Activated effector memory CD4-positive, alpha-beta T cell treated with anti-CD3 and anti-CD28 coated beads, Interleukin-2, amount 50 U/mL, for 16 hours (primary cell): ENCODE data around the gene TAS1R3.
"Not testable (repeated sequence)": the region's sequence is repeated elsewhere in the genome, so short reads cannot be mapped to it uniquely, and the experiment has no call there.

Experiments
- DNase-seq: peaks from one replicate; pipeline ENCODE4 v3.0.0-alpha.2; 2020

TAS1R3 gene

DNA sequence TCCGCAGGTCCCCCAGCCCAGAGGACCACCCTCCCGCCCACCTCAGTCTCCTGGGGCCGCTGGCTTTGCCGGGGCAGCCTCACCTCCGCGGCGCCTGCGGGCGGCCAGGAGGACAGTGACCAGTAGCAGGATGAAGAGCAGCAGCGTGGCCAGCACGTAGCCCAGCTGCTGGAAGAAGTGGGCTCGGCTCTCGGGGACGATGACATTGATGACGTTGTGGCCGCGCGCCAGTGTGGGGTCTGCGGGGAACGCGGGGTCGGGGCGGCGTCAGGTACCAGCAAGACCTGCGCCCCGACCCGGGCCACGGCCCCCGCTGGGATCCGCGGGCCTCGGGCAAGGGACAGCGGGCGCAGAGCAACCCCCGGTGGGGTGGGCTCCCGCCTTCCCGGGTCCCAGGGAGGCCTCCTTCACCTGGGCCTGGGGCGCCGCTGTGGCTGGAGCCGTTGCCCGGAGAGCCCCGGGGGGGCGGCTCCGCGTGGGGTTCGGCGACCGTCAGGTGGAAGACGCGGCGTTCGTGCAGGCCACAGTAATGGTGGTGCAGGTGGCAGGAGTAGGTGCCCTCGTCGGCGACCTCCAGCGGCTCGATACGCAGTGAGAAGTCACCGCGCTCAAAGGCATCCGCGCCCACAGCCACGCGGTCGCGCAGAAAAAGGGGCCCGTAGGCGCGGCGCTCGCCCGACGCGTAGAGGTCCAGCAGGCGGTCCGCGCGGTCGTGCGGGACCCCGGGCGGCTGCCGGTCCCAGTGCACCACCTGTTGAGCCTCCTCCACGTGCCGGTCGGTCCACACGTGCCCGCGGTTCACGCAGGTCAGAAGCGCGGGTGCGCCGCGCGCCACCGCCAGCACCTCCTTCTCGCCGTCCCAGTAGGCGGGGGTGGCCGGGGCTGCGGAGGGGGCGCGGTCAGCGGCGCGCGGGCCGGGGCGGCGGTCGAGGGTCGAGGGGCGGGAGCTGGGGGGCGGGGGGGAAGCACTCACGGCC is 23.5 kb downstream of the TAS1R3 start:
- no peak for DNase-seq

DNA sequence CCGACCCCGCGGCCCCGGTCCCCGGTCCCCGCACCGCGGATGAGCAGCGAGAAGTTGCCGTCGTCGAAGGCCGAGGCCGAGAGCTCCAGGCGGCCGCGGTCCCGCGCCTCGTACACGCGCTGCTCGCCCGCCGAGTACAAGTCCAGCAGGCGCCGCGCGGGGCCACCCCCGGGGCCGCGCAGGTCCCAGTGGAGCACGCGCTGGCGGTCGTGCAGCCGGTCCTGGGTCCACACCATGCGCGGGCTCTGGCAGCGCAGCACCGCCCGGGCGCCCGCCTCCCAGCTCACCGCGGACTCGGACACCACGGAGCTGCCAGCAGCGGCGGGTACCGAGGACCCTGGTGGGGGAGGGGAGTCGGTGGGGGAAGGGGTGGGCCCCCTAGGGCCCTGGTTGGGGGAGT is 24.3 kb downstream of the TAS1R3 start:
- DNase-seq, result no peak

DNA sequence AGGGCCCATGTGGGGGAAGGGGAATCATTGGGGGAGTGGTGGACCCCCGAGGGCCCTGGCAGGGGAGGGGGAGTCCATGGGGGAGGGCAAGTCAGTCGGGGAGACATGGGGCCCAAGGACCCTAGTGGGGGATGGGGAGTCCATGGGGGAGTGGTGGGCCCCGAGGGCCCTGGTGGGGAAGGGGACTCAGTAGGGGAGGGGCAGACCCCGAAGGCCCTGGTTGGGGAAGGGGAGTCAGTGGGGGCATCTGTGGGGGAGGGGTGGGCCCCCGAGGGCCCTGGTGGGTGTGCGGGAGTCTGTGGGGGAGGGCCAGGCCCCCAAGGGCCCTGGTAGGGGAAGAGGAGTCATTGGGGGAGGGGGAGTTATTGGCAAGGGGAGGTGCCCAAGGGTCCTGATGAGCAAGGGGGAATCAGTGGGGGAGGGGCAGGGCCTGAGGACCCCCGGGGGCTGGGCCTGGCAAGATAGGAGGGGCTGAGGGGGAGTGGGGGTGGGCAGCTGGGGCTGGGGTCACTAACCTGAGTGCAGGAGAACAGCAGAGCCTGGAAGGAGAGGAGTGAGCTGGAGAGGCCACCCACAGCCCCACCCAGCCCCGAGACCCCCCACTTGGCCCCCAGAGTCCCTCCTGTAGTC is 25.2 kb downstream of the TAS1R3 start:
- DNase-seq, result no peak

DNA sequence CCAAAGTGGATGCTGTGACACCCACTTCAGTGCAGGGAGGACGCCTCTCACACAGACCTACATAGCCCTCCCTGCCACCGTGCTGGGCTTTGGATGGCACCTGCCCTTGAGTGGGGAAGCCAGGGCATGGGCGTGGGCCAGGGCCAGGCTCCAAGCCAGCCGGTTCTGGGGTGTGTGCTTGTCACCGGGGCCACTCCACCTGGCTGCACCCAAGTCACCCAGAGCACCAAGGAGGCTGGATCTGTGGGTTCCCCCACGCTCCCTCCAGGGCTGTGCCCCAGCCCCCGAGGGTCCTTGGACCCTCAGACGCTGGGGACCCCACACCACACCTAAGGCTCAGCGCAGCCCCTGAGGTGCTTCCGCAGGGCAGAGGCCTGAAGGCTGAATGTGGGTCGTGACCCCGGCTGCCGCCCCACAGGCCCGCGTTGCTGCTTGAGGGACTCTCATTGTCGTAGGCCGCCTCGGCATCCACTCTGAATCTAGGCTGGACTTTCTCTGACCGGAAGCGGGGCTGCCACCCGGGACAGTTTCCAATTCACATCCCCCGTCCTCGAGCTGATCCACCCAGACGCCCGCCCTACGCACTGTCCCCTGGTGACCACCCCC is 25.8 kb downstream of the TAS1R3 start:
- no peak for DNase-seq

DNA sequence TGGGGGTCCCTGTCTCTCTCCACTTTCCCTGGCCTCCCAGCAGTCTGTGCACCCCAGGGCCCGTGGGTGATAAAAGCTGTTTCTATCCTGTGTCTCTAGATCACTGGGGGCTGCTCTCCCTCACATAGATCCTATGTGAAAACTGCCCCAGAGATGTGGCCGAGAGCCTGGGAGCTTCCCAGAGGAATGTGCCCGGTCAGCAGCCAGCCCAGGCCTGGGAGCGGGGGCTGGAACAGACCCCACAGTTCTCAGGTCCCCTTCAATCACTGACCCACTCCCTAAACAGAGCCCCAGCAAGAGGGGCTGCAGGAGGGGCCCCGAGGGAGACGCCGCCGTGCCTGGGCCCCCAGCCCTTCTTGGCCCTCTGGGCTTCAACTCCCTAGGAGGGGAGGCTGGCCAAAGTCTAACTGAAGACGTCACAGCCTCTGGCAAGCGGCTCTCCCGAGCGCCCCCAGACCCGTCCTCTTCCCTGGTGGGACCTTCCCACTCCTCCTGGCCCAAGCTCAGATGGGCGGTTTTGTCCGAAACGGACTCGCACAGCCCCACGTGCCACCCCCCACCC is 26.9 kb downstream of the TAS1R3 start:
- DNase-seq, result no peak

DNA sequence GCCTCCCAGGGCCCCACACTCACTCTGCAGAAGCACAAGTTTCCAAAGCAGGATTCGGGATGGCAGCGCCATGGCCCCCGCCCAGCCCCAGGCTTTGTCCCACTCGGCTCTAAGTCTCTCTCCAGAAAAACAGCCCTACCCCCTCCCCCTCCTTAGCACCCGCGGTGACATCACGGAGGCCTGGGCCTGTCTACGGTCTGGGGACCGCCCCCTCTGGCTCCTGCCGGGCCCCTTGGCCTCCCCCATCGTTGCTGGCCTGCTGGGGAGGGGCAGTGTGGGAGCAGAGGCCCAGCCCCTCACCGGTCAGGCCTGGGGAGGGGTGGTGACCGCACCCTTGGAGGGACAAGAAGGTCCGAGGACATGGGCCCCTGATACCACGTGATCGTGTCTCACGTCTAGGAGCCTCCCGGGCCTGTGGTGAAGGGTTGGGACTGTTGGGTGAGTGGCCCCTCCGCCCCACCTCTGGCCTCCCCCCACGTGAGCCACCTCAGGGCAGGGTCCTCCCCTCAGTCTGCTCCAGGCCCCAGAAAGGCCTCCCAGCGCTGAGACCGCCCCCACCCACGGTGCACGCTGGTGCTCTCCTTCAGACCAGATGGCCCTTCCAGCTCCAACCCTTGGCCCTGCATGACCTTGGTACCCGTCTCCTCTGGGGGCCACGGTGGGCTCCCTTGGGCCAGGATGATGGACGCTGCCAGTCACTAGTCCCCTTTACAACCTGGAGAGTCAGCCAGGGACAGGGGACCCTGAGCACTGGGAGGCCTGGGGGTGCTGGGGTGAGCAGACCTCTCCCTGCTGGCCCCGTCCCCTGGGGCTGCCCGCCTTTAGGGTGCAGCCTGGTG is 27.6 kb downstream of the TAS1R3 start, which contains the start of gene MXRA8:
TSS of gene MXRA8 (minus strand) at position 123 of the 839 bp plus-strand sequence. CDS start at position 72, 51 bp downstream.
- DNase-seq, result no peak

DNA sequence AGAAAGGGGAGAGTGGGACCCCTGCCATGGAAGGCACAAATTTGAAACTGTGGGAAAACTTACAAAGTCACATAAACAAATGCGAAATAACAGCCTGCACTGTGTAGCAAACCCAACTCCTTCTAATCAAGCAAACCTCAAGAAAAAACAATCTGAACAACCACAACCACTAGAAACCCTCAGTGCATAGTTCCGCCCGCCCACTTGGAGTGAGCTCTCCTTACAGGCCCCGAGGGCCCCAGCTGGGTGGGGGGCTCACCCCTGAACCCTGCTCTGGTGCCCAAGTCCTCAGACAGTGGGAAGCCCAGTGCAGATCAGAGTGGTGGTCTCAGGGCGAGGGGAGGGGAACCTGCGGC is 28.2 kb downstream of the TAS1R3 start:
- DNase-seq, result no peak

DNA sequence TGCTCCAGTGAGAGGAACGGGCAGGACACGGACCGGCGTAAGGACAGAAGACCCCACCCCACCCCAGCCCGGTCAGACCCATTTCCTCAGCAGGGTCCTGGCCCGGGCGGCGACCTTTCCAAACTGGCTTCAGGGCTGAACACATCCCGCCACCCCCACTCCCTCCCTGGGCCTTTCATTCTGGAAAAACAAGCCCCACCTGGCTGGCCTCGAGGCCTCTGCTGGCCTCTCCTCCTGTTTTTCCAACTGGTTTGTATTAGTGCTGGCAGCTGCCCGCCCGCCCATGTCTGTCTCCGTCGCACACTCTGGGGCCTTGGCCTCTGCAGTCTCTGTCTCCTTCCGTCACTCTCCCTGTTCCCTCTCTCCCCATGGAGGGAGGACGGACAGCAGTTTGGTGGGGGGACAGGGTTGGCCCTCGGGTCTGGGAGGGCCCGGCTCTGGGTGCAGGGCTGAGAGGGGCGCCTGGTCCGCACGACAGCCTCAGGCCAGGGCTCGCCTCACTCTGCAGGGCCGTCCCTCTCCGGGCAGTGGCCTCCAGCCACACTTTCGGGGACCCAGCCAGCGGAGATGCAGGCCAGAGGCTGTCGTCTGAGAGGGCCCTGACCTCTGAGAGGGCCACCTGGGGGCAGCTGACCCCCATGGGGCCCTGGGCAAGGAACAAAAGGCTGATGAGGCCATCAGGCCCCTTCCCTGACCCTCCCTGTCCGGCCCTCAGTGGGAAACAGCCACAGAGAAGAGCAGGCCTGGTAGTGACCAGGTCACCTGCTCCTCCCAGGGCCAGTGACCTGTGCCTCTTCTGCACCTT is 28.8 kb downstream of the TAS1R3 start:
- DNase-seq, result no peak

DNA sequence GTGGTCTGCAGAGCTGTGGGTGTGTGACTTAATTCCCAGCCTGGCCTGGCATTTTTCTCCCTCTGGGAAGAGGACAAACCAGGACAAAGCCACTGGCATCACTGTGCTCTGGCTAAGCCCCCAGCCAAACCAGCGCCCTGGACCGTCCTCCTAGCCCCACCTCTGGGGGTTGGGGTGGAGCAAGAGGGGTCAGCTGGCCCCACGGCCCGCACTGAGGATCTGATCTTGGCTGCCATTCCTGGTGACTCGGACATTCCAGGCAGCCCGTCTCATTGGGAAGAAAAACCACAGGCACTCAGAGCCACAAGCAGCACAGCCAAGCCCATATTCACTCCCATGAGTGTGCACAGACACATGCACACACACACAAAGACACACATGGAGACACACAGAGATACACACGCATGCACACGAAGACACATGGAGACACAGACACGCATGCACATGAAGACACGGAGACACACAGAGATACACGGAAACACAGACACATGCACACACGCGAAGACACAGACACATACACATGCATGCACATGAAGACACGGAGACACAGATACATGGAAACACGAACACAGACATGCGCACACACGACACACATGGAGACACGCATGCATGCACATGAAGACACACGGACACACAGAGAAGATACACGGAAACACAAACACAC is 29.6 kb downstream of the TAS1R3 start:
- no peak for DNase-seq

DNA sequence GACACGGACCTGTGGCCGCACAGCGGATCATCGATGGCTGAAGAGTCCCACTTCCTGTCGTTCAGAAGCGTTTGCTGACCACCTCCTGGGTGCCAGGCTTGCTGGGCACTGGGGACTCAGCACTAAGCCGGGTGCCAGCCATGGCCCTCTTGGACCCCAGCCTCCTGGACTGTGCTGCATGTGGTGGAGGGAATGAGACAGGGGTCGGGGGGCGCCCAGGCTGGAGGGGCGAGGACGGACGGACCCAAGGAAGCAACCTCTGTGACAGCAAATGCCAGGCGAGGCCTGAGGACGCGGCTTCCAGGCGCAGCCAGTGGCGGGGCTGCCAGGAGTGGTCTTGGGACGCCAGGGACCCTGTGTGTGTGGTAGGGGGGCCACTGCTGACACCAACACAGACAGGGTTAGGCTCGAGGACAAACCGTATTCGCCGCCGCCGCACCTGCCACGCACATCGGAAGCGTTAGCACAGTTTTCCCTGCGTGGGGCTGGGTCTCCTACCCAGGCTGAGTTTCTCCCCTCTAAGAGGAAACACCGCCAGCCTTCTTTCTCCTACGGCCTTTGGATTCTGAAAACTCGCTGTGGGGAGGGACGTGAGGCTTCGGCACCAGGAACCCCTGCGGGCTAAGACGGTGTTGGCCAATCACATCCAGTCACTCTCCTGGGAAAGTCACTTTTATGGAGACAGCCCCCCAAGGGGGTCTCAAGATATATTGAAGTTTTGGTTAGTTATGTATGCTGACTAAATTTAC is 30.3 kb downstream of the TAS1R3 start:
- no peak for DNase-seq

DNA sequence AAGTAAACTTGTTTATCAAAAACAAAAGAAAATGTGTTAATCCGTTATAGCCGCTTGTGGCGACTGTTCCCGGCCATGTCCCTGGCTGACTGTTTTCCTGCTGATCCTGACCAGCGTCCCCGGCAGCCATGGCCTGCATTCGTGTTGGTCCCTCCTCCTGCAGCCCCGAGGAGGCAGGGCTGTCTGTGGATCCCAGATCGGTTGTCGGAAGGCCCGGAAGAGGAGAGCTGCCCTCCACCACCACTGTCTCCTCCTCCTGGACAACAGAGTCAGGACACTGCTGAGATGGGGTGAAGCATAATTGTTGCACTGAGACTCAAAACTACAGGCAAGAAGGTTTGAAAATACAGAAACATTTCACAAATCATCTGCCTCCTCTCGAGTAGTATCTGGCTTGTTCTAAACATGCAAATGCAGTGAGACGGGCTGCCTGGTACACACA is 30.9 kb downstream of the TAS1R3 start:
- DNase-seq, result no peak

DNA sequence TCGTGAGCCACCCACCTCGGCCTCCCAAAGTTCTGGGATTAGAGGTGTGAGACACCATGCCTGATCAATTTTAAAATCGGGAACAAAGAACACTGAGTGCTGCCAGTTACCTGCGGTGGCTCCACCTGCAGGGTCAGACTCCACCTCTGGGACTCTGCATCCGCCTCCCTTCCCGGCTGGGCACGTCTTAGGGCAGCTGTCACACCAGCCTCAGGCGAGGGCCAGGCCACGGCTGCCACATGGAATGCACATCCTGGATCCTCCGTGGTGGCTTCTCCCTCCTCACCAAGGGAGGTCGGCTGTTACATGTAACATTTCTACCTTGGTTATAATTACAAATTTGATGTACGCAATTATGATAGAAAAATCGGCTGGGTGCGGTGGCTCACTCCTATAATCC is 33.2 kb downstream of the TAS1R3 start:
- DNase-seq, result no peak

DNA sequence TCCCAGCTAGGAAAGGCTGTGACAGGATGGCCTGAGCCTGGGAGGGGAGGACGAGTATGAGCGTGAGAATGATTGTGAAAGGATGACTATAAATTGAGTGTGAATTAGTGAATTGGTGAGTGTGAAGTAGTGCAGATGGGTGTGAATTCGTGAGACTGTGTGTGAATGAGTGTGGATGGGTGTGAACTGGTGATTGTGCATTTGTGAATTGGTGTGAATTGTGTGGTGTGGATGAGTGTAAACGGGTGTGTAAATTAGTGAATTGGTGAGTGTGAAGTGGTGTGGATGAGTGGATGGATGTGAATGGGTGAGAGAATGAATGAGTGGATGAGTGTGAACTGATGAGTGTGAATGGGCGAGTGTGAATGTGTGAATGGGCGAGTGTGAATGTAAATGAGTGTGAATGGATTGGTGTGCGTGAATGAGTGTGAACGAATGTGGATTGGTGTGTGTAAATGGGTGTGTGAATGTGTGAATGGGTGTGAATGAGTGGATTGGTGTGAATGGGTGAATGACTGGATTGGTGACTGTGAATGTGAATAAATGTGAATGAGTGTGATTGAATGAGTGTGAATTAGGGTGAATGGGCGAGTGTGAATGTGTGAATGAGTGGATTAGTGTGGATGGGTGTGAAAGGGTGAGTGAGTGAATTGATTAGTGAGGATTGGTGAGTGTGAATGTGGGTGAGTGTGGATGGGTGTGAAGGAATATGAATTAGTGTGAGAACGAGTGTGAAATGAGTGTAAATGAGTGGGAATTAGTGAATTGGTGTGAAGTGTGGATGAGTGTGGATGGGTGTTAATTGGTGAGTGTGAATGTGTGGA is 35.0 kb downstream of the TAS1R3 start:
- DNase-seq, result no peak

DNA sequence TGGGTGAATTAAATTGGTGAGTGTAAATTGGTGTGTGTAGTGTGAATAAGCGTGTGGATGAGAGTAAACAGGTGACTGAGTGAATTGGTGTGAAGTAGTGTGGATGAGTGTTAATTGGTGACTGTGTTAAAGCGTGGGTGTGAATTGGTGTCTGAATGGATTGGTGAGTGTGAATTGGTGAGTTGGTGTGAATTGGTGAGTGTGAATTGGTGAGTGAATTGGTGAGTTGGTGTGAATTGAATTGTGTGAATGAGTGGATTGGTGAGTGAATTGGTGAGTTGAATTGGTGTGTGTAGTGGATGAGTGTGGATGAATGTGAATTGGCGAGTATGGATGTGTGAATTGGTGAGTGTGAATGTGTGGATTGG is 35.6 kb downstream of the TAS1R3 start:
- no peak for DNase-seq

DNA sequence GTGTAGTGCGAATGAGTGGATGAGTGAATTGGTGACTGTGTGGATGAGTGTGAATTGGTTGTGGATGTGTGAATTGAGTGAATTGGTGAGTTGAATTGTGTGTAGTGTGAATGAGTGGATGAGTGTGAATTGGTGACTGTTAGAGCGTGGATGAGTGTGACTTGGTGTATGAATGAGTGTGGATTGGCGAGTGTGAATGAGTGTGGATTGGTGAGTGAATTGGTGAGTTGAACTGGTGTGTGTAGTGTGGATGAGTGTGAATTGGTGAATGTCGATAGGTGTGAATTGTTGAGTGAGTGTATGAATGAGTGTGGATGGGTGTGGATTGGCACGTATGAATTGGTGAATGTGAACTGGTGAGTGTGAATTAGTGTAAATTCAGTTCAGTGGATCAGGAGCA is 36.2 kb downstream of the TAS1R3 start:
- DNase-seq, result no peak

DNA sequence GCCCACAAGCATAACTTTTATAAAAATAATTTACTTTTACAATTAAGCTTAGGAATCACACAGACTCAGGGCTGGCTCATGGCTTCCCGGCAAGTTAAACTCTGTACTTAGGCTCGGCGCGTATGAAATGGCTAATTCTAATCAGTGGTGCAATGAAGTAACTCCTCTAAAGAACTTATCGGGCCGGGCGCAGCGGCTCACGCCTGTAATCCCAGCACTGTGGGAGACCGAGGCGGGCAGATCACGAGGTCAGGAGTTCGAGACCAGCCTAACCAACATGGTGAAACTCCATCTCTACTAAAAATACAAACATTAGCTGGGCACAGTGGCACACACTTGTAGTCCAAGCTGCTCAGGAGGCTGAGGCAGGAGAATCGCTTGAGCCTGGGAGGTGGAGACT is 39.0 kb downstream of the TAS1R3 start:
- not testable (repeated sequence) for DNase-seq

DNA sequence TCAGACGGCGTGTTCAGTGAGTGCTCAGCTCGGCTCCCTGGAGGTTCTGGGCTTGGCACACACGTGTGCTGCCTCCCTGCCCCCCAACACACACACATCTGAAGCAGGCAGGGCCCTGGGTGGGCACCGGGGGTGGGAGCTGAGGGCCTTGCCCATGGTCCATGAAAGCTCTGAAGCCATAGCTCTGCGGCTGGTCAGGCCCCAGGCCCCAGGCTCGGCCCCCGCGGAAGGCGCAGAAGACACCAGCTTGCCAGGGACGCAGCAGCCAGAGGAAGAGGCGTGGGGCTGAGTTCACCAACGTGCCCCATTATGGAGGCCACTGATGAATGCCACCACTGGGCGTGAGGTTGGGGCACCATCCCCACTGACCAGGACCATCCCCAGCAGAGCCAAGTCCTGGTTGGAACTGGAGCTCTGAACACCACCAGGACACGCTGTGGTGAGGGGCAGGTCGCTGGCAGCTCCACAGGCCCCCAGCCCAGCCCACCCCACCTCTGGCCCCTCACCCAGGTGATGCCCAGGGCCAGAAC is 39.8 kb downstream of the TAS1R3 start:
- DNase-seq, result no peak

DNA sequence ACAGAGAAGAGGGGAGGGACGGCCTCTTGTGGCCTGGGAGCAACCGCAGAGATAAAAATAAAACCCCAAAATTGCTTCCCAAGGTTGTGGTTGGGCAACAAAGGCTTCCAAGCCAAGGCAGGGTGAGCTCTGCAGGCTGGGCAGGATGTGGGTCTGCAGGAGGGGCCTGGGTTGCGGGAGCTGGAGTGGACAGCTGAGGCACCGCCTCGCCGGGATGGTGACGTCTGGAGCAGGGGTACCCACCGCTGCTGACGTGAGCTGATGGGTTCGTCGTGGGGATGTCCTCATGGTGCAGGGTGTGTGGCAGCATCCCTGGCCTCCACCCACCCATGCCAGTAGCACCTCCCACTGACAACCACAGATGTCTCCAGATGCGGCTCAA is 40.3 kb downstream of the TAS1R3 start:
- peak; percentile 85 for DNase-seq
